ENCODE data around the gene ERCC8.

DNA sequence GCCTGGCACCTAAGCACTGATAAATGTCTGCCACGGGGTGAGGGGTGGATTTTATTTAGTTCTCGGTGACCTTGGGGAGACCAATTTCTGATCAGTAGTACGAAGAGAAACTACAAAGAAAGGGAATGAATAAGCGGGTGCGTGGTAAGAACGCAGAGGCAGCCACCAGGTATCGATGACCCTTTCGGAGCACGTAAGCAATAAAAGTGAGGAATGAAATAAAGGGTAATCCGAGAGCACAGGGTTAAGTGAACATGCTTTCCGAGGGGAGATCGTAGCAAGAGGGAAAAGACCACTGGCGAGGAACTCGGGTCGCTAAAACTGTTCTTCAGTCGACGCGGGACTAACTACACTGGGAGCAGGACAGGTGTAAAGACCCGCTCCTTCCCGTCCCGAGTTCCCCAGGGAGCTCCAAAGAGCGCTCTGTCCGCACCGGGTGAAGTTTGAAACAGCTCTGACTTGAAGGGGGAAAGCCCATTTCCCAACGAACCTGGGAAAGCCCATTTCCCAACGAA, 101.9 kb downstream of the ERCC8 start:
- TF ChIP-seq, protein P1, sequence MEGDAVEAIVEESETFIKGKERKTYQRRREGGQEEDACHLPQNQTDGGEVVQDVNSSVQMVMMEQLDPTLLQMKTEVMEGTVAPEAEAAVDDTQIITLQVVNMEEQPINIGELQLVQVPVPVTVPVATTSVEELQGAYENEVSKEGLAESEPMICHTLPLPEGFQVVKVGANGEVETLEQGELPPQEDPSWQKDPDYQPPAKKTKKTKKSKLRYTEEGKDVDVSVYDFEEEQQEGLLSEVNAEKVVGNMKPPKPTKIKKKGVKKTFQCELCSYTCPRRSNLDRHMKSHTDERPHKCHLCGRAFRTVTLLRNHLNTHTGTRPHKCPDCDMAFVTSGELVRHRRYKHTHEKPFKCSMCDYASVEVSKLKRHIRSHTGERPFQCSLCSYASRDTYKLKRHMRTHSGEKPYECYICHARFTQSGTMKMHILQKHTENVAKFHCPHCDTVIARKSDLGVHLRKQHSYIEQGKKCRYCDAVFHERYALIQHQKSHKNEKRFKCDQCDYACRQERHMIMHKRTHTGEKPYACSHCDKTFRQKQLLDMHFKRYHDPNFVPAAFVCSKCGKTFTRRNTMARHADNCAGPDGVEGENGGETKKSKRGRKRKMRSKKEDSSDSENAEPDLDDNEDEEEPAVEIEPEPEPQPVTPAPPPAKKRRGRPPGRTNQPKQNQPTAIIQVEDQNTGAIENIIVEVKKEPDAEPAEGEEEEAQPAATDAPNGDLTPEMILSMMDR (IDR thresholded peaks at IDR 0.05; ENCODE audit: control extremely low read depth in 1 of 3, insufficient read depth in 1 of 3, low read depth in 1 of 3, low read length in 3 of 3): no peak
- TF ChIP-seq ZNF274 (IDR thresholded peaks at IDR 0.05; ENCODE audit: borderline replicate concordance, extremely low read depth, low read length): no peak
- TF ChIP-seq, protein P2, sequence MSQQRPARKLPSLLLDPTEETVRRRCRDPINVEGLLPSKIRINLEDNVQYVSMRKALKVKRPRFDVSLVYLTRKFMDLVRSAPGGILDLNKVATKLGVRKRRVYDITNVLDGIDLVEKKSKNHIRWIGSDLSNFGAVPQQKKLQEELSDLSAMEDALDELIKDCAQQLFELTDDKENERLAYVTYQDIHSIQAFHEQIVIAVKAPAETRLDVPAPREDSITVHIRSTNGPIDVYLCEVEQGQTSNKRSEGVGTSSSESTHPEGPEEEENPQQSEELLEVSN (IDR thresholded peaks at IDR 0.05): no peak
- TF ChIP-seq RAD21 (IDR thresholded peaks at IDR 0.05 in 1 of 2, conservative IDR thresholded peaks at IDR 0.05 in 1 of 2; ENCODE audit: low read depth in 2 of 2, low read length in 2 of 2): no peak
- peak; percentile 40 for TF ChIP-seq RNF2 (IDR thresholded peaks at IDR 0.05; ENCODE audit: borderline replicate concordance, low read depth, low read length, missing control alignments, poor library complexity, severe bottlenecking)
- no peak for TF ChIP-seq CBX8 (IDR thresholded peaks at IDR 0.05; ENCODE audit: borderline replicate concordance, low read depth, low read length)
- TF ChIP-seq, protein P3, sequence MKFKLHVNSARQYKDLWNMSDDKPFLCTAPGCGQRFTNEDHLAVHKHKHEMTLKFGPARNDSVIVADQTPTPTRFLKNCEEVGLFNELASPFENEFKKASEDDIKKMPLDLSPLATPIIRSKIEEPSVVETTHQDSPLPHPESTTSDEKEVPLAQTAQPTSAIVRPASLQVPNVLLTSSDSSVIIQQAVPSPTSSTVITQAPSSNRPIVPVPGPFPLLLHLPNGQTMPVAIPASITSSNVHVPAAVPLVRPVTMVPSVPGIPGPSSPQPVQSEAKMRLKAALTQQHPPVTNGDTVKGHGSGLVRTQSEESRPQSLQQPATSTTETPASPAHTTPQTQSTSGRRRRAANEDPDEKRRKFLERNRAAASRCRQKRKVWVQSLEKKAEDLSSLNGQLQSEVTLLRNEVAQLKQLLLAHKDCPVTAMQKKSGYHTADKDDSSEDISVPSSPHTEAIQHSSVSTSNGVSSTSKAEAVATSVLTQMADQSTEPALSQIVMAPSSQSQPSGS (IDR thresholded peaks at IDR 0.05; ENCODE audit: low read length): no peak
- TF ChIP-seq EP300 (IDR thresholded peaks at IDR 0.05; ENCODE audit: borderline replicate concordance in 1 of 2, low read depth in 2 of 2, low read length in 2 of 2): no peak
- no peak for TF ChIP-seq TAF1 (IDR thresholded peaks at IDR 0.05; ENCODE audit: low read depth, low read length)
- no peak for TF ChIP-seq USF2 (IDR thresholded peaks at IDR 0.05; ENCODE audit: low read length)
- no peak for TF ChIP-seq KDM1A (IDR thresholded peaks at IDR 0.05; ENCODE audit: borderline replicate concordance, low read length)
- TF ChIP-seq YY1 (IDR thresholded peaks at IDR 0.05; ENCODE audit: low read depth, low read length): no peak
